GM18520 (cell line): ENCODE data around the gene DLGAP4.

ENCODE experiments used
- ATAC-seq: cut with Tn5 transposase; IDR thresholded peaks from one replicate; pipeline ENCODE4 v1.9.1; 2021; ENCODE audit not compliant: unreplicated experiment

The DLGAP4 gene, protein sequence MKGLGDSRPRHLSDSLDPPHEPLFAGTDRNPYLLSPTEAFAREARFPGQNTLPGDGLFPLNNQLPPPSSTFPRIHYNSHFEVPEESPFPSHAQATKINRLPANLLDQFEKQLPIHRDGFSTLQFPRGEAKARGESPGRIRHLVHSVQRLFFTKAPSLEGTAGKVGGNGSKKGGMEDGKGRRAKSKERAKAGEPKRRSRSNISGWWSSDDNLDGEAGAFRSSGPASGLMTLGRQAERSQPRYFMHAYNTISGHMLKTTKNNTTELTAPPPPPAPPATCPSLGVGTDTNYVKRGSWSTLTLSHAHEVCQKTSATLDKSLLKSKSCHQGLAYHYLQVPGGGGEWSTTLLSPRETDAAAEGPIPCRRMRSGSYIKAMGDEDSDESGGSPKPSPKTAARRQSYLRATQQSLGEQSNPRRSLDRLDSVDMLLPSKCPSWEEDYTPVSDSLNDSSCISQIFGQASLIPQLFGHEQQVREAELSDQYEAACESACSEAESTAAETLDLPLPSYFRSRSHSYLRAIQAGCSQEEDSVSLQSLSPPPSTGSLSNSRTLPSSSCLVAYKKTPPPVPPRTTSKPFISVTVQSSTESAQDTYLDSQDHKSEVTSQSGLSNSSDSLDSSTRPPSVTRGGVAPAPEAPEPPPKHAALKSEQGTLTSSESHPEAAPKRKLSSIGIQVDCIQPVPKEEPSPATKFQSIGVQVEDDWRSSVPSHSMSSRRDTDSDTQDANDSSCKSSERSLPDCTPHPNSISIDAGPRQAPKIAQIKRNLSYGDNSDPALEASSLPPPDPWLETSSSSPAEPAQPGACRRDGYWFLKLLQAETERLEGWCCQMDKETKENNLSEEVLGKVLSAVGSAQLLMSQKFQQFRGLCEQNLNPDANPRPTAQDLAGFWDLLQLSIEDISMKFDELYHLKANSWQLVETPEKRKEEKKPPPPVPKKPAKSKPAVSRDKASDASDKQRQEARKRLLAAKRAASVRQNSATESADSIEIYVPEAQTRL

GRCh38 chr20:36305602-36306551 is at the start of gene DLGAP4:
Gene DLGAP4 (plus strand): TSS chr20:36306339. CDS start chr20:36431718, 125,379 bp downstream.
- ATAC-seq, result no peak

GRCh38 chr20:36259177-36260061 is 46.7 kb upstream of the DLGAP4 start:
- ATAC-seq, result no peak

DNA sequence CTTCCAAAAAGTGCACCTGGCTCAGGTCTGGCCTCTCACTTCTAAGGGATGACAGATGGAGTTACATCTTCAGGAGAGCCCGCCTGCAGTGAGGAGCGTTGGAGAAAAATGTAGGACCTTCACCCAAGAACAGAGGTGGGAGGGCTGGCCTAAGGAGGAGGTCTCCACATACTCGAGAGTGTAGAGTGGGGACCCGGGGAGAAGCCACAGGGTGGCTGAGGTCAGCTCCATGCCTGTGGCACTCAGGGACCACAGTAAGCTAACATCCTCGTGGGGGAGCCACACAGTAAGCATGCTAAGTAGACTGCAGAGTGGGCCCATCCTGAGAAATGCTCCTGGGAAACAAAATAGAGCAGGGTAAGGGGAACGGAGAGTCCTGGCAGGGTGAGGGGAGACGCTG is 45.8 kb upstream of the DLGAP4 start:
- no peak for ATAC-seq

GRCh38 chr20:36261389-36262105 is 44.6 kb upstream of the DLGAP4 start:
- no peak for ATAC-seq

DNA sequence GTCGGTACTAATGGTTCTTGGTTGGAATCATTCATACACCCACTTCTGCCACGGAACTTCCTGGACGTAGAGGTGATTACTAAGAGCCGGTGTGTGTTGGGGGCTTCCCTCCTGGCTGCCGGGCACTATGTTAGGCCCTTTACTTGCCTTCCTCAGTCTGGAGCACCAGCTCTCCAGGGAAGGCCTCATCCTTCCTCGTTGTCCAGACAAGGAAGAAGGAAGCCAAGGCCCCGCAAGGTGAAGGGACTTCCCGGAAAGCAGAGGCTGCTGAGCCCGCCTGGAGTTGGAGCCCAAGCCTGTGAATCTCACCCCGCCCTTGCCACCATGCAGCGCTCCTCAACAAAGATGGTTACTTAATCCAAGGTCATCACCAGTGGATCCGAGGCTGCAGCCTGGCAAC is 43.7 kb upstream of the DLGAP4 start:
- ATAC-seq, result no peak

DNA sequence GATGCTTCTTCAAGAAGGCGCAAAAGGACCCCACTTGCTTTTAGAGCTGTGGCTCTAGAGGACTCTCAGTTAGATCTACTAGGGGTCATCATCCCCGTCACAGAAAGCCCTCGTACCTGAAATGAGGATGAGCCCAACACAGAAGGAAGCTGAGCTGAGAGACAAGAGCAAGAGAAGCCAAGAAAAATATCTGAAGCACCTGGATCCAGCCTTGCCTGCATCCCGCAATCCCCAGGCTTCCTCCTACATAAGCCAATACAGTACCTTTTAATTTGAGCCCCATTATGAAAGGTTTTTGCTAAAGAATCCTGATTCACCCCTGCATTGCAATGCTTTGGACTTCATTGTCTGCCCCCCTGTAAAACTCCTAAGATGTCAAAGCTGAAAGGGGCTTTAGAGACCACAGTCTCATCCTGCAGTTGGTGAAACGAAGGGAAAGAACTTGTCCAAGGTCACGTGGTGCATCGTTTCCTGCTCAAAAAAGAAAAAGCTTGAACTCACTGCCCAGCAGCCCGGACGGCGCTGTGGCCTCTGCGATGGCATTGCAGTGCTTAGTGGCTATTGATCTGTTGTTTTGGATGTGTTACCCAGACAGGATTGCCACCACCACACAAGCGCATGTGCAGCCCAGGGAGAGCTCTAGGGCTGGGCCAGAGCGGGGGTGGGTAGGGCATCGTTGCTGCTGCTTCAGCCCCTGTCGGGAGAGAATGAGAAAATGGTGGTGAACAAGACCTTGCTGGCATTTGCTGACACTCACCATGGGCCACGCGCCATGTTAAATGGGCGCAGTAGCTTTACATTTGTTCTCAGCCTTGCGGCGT is 41.5 kb upstream of the DLGAP4 start:
- ATAC-seq, result no peak

- ATAC-seq, result no peak
Observed at GRCh38 chr20:36266189-36266588, 40.0 kb upstream of the DLGAP4 start.

DNA sequence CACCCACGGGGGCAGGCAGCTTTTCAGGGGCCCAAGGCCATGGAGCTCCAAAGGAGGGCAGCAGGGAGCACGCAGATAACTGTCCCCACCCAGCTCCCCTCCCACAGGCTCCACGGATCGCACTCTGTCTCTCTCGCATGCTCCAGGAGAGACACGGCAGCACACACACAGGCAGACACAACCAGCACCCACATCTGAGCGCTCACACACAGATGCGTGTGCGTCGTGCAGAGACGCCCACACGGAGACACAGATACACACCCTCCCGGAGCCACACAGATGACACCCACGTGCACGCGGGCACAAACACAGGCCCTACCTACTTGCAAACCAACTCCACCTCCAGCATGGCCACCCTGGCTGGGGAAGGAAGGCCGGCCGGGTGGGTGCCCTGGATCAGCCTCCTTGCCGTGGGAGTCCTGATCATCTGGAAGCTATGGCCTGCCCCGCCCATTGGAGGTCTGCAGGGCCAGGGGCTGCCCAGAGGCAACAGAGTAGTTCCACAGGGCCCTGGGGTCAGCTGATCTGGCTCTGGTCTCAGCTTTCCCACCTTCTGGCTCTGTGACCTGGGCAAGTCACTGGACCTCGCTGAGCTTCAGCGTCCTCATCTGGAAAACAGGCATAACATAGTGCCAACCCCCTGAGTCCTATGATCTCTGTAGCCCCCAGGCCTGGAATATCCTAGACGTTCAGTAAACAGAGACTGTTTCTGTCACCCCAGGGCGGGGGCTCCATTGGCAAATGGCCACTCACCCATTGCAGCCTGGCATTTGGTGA is 38.3 kb upstream of the DLGAP4 start:
- no peak for ATAC-seq

GRCh38 chr20:36268440-36269342 is 37.4 kb upstream of the DLGAP4 start:
- ATAC-seq, result no peak

GRCh38 chr20:36269507-36269906 is 36.6 kb upstream of the DLGAP4 start:
- no peak for ATAC-seq

GRCh38 chr20:36270744-36271638 is 35.1 kb upstream of the DLGAP4 start:
- ATAC-seq, result no peak

- ATAC-seq, result no peak
Observed at GRCh38 chr20:36271639-36272546, 34.2 kb upstream of the DLGAP4 start.

DNA sequence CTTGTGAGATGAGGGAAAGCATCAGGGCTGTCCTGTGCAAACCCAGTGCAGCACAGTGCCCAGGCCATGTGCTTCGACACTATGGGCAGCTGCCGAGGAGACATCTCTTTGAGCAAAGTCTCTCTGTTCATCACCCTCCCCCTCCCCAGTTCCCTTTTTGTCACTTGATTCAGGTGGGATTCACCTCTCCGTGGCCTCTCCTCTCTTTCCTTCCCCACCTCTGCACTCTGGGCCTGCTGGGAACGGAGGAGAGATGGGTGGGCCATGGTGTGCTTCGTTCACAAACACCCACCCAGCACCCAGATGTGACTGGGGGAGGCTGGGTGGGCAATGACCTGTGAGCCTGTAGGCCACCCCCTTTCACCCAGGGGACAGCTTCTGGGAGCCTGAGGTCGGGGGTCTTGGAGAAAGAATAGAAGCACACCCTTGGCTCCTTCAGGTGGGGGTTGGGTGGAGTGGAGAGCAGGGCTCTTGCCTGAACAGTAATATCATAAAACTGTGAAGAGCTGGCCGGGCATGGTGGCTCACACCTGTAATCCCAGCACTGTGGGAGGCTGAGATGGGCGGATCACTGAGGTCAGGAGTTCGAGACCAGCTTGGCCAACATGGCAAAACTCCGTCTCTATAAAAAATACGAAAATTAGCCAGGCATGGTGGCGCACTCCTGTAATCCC is 33.5 kb upstream of the DLGAP4 start:
- ATAC-seq, result no peak
